ENCODE measurements around the gene NAPEPLD.
"Not testable (repeated sequence)": the region's sequence is repeated elsewhere in the genome, so short reads cannot be mapped to it uniquely, and the experiment has no call there.

GRCh38 chr7:103163087-103163825, 14.4 kb upstream of the NAPEPLD start:
- TF ChIP-seq CTCF, POLR2A (IDR thresholded peaks at IDR 0.05): not testable (repeated sequence)
